ENCODE data around the gene WEE2.
"Not testable (repeated sequence)": the region's sequence is repeated elsewhere in the genome, so short reads cannot be mapped to it uniquely, and the experiment has no call there.

The WEE2 gene

DNA sequence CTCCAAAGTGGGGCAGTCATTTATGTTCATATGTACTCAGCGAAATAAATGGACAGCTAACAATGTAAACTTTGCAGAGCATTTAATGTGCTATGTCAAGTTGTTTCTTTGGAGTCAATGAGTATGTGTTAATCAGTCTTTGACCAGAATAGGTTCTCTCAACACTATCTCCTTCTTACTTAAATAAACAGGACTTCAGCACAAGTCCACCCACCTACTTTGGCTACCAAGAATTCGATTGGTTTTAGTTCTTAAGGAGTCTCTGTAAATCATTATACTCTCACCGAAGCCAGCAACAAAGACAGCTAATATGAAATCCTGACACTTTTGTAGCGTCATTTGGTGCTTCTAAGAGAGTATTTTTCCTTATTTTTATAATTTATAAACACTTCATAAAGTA lies 6.9 kb downstream of the WEE2 start:
- DNase-seq: no peak

DNA sequence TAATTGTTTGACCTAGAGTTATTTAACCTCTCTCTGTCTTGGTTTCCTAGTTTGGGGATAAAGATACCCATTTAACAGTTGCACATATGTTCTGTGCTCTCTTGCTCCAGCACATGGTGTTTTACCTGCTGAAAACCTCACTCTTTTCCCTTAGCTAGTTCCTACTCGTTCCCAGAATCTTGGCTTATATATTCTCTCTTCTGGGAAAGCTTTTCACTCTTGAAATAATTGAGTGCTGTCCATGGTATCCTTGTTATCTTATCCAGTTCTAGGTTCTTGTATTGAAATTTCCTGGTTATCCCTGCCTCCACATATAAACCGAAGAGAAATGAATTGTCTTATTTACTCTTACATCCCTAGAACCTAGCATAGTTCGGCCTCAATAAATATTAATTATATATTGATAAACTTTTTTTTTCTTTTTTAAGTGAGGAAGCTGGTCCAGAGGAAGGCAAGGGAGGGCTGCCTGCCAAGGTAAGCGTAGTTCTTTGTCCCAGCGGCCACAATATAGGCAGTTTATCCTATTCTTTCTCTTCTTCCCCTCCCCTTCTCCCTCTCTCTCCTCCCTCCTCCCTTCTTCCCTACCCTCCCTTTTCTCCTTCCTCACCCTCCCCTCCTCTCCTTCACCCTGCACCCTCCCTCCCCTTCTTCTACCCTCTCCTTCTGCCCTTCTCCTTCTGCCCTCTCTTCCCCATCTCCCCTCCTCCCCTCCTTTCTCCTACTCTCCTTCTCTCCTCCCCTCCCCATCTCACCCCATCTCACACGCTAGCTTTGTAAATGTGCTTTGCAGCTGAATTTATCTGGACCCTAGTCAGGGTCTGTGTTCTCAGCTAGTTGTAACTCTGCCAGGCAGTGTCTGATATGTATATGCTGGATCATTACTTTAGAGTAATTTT lies 7.9 kb downstream of the WEE2 start:
- DNase-seq: no peak

DNA sequence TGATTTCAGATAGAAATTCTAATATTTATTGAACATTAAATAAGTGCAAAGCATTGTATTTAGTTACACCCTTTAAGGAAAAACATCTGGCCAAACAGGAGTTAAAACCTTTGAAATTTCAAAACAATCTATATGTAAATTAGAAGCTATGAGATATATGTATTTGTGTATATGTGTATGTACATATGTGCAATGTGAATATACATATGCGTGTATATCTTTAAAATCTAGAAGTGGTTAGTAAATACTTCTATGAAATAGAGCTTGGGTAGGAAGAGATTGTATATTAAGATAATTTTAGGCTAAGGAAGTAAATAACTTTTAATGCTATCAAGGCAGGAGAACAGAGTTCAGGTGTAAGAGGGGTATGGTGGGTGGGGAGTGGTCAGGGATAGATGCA lies 9.3 kb downstream of the WEE2 start:
- DNase-seq: no peak

DNA sequence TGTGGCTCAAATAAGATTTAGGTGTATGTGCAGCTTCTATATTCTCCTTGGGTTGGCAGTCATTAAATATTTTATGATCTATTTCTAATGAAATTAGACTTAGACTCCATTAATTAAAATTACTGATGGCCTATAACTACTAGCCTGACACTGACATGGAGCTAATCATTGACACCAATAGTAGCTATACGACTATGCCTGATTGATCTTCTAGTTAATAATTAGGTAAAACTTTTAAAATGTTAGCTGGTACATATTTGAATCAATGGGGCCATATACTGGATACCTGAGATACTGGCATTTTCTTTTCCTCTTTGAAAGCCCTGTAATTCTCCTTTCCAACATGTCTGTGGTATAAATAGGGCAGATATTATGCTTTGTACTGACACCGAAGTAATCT lies 14.4 kb downstream of the WEE2 start:
- no peak for DNase-seq

DNA sequence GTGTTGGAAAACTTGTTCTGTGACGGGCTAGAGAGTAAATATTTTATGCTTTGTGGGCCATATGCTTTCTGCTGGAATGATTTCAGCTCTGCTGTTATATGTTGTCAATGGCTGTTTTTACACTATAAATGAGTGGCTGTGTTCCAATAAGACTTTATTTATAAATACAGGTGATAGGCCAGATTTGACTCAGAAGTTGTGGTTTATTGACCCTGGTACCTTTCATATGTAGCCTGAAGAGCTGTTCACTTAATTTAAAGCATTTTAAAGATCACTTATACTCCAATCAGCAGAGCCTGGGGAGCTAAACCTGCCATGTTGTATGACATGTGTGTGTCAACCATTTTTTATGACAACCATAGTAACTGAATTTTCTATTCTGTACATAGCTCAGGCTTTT lies 20.9 kb downstream of the WEE2 start:
- no peak for DNase-seq

DNA sequence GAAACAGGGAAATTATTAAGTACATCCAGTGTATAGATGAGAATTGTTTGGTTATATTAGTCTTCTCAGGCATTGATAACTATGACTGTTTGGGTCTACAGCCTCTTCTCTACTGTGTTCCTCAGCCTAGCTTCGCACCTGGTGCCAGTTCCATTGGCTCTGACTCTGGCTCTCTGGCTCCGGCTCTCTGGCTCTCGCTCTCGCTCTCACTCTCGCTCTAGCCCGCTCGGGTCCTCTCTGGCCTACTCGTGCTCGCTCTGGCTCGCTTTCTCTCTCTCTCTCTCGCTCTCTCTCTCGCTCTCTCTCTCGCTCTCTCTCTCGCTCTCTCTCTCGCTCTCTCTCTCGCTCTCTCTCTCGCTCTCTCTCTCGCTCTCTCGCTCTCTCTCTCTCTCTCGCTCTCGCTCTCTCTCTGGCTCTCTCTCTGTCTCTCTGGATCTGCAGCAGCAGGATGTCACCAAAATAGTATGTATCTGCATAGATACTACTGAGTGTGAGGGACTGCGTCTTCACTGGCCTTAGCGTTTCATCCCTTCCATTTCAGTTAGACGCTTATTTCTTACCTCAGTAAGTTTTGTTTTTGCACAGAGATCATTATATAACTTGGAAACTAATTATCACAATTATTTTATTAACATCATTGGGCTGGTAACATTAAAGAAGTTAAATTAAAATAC lies 23.5 kb downstream of the WEE2 start:
- no peak for DNase-seq

DNA sequence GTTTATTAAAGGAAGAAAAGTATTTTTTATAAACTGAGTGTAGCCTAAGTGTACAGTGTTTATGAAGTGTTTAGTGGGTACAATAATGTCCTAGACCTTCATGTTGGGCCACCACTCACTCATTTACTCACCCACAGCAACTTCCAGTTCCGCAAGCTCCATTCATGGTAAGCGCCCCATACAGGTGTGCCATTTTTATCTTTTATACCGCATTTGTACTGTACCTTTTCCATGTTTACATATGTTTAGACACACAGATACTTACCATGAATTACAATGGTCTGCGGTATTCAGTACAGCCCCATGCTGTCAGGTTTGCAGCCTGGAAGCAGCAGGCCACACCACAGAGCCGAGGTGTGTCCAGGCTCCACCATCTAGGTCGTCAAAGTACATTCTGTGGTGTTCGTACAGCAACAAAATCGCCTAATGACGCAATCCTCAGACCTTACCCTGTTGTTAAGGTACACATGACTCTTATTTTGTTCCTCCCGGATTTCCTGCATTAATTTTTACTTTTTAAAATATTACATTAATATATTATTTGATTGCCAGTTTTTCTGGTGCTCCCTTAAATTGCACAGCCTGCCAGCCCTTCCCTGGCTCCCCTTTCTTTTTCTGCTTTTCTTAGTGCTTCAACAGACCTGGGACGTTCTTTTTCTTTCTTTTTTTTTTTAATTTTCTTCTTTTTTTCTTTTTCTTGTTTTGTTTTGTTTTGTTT lies 29.1 kb downstream of the WEE2 start:
- DNase-seq: no peak

DNA sequence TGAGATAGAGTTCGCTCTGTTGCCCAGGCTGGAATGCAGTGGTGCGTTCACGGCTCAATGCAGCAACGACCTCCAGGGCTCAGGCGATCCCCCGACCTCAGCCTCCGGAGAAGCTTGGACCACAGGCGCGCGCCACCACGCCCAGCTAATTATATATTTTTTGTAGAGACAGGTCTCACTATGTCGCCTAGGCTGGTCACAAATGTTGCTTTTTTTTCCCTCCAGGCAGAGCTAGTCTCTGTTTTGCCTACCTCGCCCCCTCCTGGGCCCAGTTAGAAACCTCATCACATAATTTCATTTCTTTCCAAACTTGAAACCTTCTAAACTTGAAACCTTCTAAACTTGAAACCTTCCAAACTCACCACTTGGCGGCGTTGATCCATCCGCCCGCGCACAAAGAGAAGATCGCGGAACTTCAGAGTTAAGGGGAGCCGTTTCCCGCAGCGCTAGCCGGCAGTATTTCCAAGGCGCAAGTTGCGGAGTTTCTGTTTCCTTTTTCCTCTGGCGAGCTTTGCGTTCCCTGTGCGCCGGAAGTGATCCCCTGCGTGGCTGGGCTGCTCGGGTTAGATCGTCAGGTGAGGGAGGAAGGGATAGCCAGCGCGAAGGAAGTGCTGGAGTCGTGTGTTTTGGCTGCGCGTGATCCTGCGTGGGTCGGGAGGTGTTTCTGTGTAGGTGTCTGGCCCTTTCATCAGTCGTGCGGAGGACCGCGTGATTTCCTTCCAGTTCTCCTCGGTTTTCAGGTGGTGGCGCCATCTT lies 29.9 kb downstream of the WEE2 start, which contains the start of gene SSBP1:
TSS of gene SSBP1 (plus strand) at position 523 of the 756 bp plus-strand sequence. CDS start 809 bp downstream, outside the sequence.
- DNase-seq: peak; percentile 97

DNA sequence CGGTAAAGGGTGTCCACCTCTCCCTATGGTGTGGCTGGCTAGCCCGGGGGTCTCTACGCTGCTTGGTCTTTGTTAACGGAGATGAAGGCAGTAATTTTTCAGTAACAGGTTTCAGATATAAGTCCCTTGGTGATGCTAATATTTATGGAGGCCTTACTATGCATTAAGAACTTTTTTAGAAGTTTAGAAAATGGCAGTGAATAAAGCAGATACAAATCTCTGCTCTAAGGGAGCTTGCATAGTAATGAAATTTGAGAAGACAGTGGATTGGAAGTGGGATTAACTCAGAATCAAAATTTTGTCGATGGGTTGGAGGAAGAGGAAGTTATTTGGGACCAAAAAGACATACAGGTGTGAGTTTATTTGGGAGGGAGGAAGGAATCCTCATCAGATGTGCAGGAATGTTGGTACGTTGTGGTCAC lies 30.4 kb downstream of the WEE2 start:
- no peak for DNase-seq

DNA sequence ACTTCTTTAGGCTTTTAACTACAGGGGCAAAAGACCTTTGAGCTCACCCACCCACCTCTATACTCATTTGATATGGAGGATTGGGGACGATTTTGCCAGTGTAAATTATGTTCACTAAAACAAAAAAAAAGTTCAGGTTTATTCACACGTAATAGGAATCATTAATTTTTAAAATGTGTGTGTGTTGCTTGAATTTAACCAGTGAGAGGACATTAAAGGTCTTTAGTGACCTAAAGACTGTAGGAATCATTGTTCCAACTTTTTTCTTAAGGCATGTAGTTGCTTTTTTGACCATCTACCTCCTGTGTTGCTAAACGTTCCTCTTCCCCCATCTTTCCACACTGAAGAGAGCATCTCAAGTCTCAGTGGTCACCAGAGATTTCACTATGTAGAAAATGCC lies 31.1 kb downstream of the WEE2 start:
- DNase-seq: no peak

DNA sequence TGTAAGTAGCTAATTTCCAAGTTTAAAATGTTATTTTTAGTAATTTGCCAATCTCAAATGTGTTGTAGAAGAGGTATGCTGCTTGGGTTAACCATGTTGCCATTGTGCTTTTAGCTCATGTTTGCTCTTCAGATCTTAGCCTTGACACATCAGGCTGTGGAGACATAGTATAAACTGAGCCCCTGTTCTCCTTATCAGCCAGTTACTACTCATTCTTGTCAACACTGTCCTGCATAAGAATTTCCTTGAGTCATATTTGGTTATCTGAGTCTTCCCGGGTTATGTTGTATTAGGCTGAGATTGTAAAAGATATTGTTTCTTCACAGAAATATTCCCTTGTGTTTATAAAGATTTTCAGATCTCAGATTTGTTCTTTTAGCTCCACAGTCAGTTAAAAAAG lies 34.1 kb downstream of the WEE2 start:
- DNase-seq: no peak

DNA sequence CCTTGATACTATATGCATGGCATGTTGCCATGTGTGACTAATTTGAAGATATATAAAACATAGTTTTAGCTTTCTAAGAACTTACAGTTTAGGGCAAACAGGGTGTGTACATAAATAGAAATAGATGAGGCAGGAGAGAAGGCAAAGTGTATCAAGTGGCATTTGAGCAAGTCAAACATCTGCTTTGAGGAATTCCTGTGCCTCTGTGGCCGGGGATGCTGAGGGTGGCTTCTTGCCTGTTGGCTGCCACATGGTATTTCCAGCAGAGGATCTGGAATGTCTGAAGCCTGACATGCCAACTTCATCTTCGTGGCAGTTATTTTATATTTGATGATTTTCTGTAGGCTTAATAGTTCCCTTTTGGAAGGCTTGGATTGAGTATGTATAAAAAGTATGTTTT lies 36.0 kb downstream of the WEE2 start:
- DNase-seq: no peak

DNA sequence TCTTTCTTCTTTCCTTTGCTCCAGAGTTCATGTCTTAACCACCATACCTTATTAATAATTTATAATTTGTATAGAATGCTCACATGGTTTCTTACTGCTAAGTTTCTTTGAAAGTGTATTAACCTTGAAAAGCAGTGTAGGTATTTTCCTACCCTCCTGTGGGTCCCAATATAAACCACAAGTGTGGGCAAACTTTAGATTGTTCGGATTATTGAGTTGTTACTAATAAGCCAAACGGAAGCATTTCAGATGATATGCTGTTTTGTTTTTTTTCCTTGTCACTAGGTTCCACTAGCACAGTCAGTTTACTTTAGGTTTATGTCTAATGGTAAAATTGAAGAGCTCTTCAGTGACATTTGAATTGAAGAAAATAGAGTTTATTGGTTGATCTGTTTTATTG lies 40.2 kb downstream of the WEE2 start:
- no peak for DNase-seq

DNA sequence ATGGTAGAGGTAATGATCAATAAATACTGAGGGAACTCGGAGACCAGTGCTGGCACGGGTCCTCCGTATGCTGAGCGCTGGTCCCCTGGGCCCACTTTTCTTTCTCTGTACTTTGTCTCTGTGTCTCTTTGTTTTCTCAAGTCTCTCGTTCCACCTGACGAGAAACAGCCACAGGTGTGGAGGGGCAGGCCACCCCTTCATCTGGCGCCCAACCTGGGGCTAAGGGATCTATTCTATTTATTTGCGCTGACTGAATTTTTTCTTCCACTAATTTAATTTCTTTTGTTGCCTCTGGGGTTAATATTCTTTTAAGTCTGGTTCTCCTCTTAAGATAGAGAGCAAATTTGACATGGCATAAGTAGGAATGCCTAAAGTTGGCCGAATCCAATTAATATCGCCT lies 43.8 kb downstream of the WEE2 start:
- peak; percentile 26 for DNase-seq

DNA sequence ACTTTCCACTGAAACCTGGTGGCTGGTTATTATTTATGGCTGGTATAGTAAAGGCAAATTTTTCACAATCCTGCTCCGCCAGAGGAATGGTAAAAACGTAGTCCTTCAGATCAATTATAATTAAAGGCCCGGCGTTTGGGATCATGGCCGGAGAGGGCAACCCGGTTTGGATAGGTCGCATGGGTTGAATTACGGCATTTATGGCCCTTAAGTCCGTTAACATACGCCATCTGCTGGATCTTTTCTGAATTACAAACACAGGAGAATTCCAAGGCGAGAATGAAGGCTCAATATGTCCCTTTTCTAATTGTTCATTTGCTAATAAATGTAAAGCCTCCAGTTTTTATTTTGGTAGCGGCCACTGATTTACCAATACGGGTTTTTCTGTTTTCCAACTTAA lies 44.5 kb downstream of the WEE2 start:
- DNase-seq: no peak

DNA sequence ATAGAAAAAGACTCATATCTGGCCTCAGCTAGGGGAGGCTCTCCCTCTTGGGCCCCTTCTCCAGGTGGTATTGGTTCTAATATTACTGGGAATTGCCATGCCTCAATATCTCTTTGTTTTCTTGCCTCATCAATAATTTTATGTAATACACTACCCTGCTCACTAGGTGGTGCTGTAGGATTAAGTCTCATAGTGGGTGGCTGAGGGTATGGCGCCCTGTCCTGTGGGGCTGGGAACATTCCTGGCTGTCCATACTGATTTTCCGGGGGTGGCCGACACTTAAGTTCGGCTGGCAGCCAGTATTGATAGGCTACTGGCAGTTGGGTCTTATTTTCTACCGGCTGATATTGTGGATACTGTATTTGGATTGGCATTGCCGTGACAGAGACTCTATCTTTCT lies 46.8 kb downstream of the WEE2 start:
- peak; percentile 5 for DNase-seq

DNA sequence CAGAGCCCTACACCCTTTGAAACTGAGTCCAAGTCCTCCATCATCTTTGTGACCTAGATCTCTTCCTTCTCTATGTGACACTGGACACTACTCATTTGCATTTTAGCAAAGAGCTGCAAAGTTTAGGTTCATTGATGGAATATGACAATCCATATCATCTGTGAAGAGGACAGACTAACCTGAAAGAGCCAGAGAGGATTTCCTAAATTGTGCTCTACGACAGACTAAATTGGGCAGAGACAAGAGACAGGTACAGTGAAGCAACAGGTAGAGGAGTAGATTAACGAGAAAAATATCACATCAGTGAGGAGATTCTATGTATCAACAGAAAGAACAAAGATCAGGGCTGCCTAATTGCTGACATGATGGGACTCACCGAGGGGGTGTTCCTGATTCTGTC lies 55.6 kb downstream of the WEE2 start, which contains the start of gene TAS2R3:
TSS of gene TAS2R3 (plus strand) at position 301 of the 400 bp plus-strand sequence. CDS start at position 363, 62 bp downstream.
- DNase-seq: no peak

DNA sequence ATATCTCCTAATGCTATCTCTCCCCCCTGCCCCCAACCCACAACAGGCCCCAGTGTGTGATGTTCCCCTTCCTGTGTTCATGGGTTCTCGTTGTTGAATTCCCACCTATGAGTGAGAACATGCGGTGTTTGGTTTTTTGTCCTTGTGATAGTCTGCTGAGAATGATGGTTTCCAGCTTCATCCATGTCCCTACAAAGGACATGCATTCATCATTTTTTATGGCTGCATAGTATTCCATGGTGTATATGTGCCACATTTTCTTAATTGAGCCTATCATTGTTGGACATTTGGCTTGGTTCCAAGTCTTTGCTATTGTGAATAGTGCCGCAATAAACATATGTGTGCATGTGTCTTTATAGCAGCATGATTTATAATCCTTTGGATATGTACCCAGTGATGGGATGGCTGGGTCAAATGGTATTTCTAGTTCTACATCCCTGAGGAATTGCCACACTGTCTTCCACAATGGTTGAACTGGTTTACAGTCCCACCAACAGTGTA lies 62.0 kb downstream of the WEE2 start:
- not testable (repeated sequence) for DNase-seq

DNA sequence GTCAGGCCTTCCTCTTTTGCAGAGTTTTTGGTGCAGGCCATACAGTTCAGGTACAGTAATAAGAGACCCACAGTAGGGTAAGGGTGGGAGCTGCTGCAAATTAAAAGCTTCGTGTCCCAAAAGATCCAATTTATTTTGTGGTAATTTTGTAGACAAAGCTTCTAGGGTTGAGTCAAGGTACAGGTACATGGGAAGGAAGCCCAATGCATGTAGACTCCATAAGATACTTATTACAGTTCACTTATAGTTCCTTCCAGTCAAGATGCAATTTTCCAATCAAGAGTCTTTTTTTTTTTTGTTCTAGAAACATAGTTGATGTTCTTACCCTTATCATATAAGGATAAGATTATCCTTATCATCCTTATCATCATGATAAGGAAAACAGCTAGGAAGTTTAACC lies 68.2 kb downstream of the WEE2 start, which contains the start of gene TAS2R4:
TSS of gene TAS2R4 (plus strand) at position 301 of the 400 bp plus-strand sequence. CDS start 1,815 bp downstream, outside the sequence.
- no peak for DNase-seq
